IPS-15b (cell line): ENCODE measurements around the gene FRRS1L.

Experiments
- H3K27me3 ChIP-seq: one replicate; pipeline ENCODE4 v1.6.1; 2013; ENCODE audit warnings: low read length; ENCODE audit not compliant: control insufficient read depth, insufficient read depth
- H3K36me3 ChIP-seq: one replicate; pipeline ENCODE4 v1.6.1; 2013; ENCODE audit warnings: low read length; ENCODE audit not compliant: control insufficient read depth, insufficient read depth
- H3K4me1 ChIP-seq: one replicate; pipeline ENCODE4 v1.6.1; 2013; ENCODE audit warnings: mild to moderate bottlenecking, low read length; ENCODE audit not compliant: control insufficient read depth, insufficient read depth
- H3K4me3 ChIP-seq: one replicate; pipeline ENCODE4 v1.5.1; 2013; ENCODE audit warnings: low read depth, low read length
- H3K9ac ChIP-seq: one replicate; pipeline ENCODE4 v1.6.1; 2013; ENCODE audit warnings: low read depth, mild to moderate bottlenecking, low read length
- H3K9me3 ChIP-seq: one replicate; pipeline ENCODE4 v1.6.1; 2013; ENCODE audit warnings: mild to moderate bottlenecking, low read length; ENCODE audit not compliant: control insufficient read depth, insufficient read depth

The FRRS1L gene

GRCh38 chr9:109168170-109168569, 1.1 kb upstream of the FRRS1L start:
- Histone ChIP-seq H3K4me1 (no peaks in the 10 kb centered on the region), H3K4me3 (no peak overlapping the region)

GRCh38 chr9:109167716-109168115, 667 bp upstream of the FRRS1L start:
- H3K36me3 ChIP-seq, result no peaks in the 10 kb centered on the region
- no peak overlapping the region for H3K9ac ChIP-seq
- peak overlapping the region; percentile 60 for H3K4me3 ChIP-seq
- no peaks in the 10 kb centered on the region for H3K9me3 ChIP-seq
- H3K27me3 ChIP-seq, result peaks cover 27% of the 10 kb centered on the region
- no peaks in the 10 kb centered on the region for H3K4me1 ChIP-seq

More at GRCh38 chr9:109168170-109168569, 1.1 kb upstream of the FRRS1L start:
- no peak overlapping the region for H3K9ac ChIP-seq
- peaks cover 27% of the 10 kb centered on the region for H3K27me3 ChIP-seq
- H3K9me3 ChIP-seq, result no peaks in the 10 kb centered on the region
- H3K36me3 ChIP-seq, result no peaks in the 10 kb centered on the region

- Histone ChIP-seq H3K4me1 (no peaks in the 10 kb centered on the region), H3K9me3 (no peaks in the 10 kb centered on the region), H3K9ac (no peak overlapping the region), H3K27me3 (peaks cover 27% of the 10 kb centered on the region), H3K36me3 (no peaks in the 10 kb centered on the region), H3K4me3 (peak overlapping the region; percentile 63)
Measured at GRCh38 chr9:109166171-109166770, 778 bp downstream of the FRRS1L start.

GRCh38 chr9:109164042-109164441, 3.0 kb downstream of the FRRS1L start:
- Histone ChIP-seq H3K9ac (no peak overlapping the region), H3K27me3 (peaks cover 27% of the 10 kb centered on the region), H3K4me1 (no peaks in the 10 kb centered on the region), H3K4me3 (no peak overlapping the region), H3K9me3 (no peaks in the 10 kb centered on the region), H3K36me3 (no peaks in the 10 kb centered on the region)

DNA sequence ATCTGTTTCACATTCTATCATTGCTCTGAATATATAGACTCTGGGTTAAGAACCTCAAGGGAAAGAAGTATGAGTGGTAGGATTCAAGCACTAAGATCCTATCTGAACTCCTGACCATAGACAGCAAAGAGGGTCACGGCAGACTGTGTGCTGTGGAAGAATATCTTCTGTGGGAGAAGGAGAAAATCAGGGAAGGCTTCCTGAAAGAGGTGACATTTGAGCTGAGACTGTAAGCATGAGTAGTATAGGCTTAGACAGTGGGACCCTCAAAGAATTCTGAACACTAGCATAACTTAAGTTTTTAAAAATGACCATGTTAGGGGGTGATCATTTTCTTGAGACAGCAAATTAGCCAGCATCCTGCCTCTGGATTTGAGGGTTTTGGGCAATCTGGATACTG, 3.9 kb downstream of the FRRS1L start:
- Histone ChIP-seq H3K36me3 (no peaks in the 10 kb centered on the region), H3K4me1 (no peaks in the 10 kb centered on the region), H3K27me3 (peaks cover 21% of the 10 kb centered on the region)

GRCh38 chr9:109162677-109163076, 4.4 kb downstream of the FRRS1L start:
- peaks cover 16% of the 10 kb centered on the region for H3K27me3 ChIP-seq
- H3K36me3 ChIP-seq, result no peaks in the 10 kb centered on the region
- no peaks in the 10 kb centered on the region for H3K4me1 ChIP-seq
- H3K9ac ChIP-seq, result no peak overlapping the region
- H3K4me3 ChIP-seq, result no peak overlapping the region
- H3K9me3 ChIP-seq, result no peaks in the 10 kb centered on the region

More for the DNA sequence above, 3.9 kb downstream of the FRRS1L start:
- no peak overlapping the region for H3K9ac ChIP-seq
- no peaks in the 10 kb centered on the region for H3K9me3 ChIP-seq
- H3K4me3 ChIP-seq, result no peak overlapping the region

- Histone ChIP-seq H3K9ac (no peak overlapping the region), H3K27me3 (peaks cover 9% of the 10 kb centered on the region), H3K4me1 (no peaks in the 10 kb centered on the region), H3K4me3 (no peak overlapping the region), H3K36me3 (no peaks in the 10 kb centered on the region), H3K9me3 (no peaks in the 10 kb centered on the region)
Measured at GRCh38 chr9:109161471-109161870, 5.6 kb downstream of the FRRS1L start.

GRCh38 chr9:109159583-109159982, 7.5 kb downstream of the FRRS1L start:
- Histone ChIP-seq H3K9ac (no peak overlapping the region), H3K27me3 (peaks cover under 1% of the 10 kb centered on the region), H3K4me3 (no peak overlapping the region), H3K36me3 (no peaks in the 10 kb centered on the region), H3K9me3 (no peaks in the 10 kb centered on the region), H3K4me1 (no peaks in the 10 kb centered on the region)

DNA sequence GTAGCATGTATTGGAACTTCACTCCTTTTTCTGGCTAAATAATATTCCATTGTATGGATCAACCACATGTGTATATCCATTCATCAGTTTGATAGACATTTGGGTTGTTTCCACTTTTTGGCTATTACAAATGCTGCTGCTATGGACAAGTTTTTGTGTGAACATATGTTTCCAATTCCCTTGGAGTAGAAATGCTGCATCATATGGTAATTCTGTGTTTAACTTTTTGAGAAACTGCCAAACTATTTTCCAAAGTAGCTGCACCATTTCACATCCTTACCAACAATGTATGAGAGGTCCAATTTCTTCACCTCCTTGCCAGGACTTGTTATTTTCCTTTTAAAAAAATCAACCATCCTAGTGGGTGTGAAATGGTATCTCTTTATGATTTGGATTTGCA, 8.4 kb downstream of the FRRS1L start:
- Histone ChIP-seq H3K36me3 (no peaks in the 10 kb centered on the region), H3K9me3 (peaks cover 4% of the 10 kb centered on the region), H3K9ac (no peak overlapping the region), H3K4me3 (no peak overlapping the region), H3K4me1 (no peaks in the 10 kb centered on the region), H3K27me3 (no peaks in the 10 kb centered on the region)

GRCh38 chr9:109156708-109157107, 10.3 kb downstream of the FRRS1L start:
- Histone ChIP-seq H3K36me3 (no peaks in the 10 kb centered on the region), H3K27me3 (no peaks in the 10 kb centered on the region), H3K9me3 (peaks cover 12% of the 10 kb centered on the region), H3K4me1 (no peaks in the 10 kb centered on the region), H3K4me3 (no peak overlapping the region), H3K9ac (no peak overlapping the region)

DNA sequence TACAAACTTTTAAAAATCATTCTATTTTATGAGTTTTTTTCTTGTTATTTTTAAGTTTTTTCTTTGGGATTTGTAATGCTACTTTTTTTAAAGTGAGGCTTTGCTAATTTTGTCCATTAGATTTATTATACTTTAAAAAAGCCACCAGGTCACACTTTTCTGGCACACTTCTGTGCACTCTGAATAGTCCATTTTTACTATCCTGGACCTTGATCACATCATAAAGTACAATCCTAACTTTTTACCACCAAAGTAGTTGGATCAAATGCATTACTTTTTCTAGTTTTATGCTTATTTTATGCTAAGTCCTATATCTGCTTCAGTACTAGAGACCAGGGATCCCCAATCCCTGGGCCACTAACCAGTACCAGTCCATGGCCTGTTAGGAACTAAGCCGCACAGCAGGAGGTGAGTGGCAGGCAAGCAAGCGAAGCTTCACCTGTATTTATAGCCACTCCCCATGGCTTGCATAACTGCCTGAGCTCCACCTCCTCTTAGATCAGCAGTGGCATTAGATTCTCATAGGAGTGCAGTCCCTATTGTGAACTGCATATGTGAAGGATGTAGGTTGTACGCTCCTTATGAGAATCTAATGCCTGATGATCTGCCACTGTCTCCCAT, 16.0 kb downstream of the FRRS1L start:
- Histone ChIP-seq H3K27me3 (no peaks in the 10 kb centered on the region), H3K9me3 (peaks cover 12% of the 10 kb centered on the region), H3K36me3 (no peaks in the 10 kb centered on the region), H3K4me3 (no peak overlapping the region), H3K4me1 (no peaks in the 10 kb centered on the region), H3K9ac (no peak overlapping the region)

- no peak overlapping the region for H3K4me3 ChIP-seq
- H3K9me3 ChIP-seq, result peaks cover 12% of the 10 kb centered on the region
- no peaks in the 10 kb centered on the region for H3K4me1 ChIP-seq
- no peak overlapping the region for H3K9ac ChIP-seq
- no peaks in the 10 kb centered on the region for H3K36me3 ChIP-seq
- H3K27me3 ChIP-seq, result no peaks in the 10 kb centered on the region
Measured at GRCh38 chr9:109149722-109150121, 17.3 kb downstream of the FRRS1L start.
